Measurements from ENCODE around the gene SHC4.
"Not testable (repeated sequence)": the region's sequence is repeated elsewhere in the genome, so short reads cannot be mapped to it uniquely, and the experiment has no call there.

SHC4 gene

GRCh38 chr15:48883699-48884098 lies 80.0 kb downstream of the SHC4 start:
- no peak for DNase-seq (ENCODE audit: low spot score)

- DNase-seq (ENCODE audit: low spot score): no peak
Observed at GRCh38 chr15:48880070-48880634, 83.6 kb downstream of the SHC4 start.

GRCh38 chr15:48877630-48878595 lies 85.8 kb downstream of the SHC4 start, which contains the start of gene EID1:
Gene EID1, plus strand, starts transcription at chr15:48878134. Its CDS starts 43 bp downstream, at chr15:48878177.
- peak; percentile 97 for DNase-seq (ENCODE audit: low spot score)

- DNase-seq (ENCODE audit: low spot score): no peak
Observed at GRCh38 chr15:48876057-48876456, 87.7 kb downstream of the SHC4 start.

- DNase-seq (ENCODE audit: low spot score): no peak
Observed at GRCh38 chr15:48875241-48875960, 88.3 kb downstream of the SHC4 start.

GRCh38 chr15:48872632-48873031 lies 91.1 kb downstream of the SHC4 start:
- DNase-seq (ENCODE audit: low spot score): no peak

- no peak for DNase-seq (ENCODE audit: low spot score)
Observed at GRCh38 chr15:48871542-48871941, 92.2 kb downstream of the SHC4 start.

- no peak for DNase-seq (ENCODE audit: low spot score)
Observed at GRCh38 chr15:48869966-48870365, 93.8 kb downstream of the SHC4 start.

- peak; percentile 36 for DNase-seq (ENCODE audit: low spot score)
Observed at GRCh38 chr15:48868536-48868935, 95.2 kb downstream of the SHC4 start.

- no peak for DNase-seq (ENCODE audit: low spot score)
Observed at GRCh38 chr15:48868023-48868422, 95.7 kb downstream of the SHC4 start.

- DNase-seq (ENCODE audit: low spot score): peak; percentile 24
Observed at GRCh38 chr15:48866141-48866563, 97.6 kb downstream of the SHC4 start.

- peak; percentile 33 for DNase-seq (ENCODE audit: low spot score)
Observed at GRCh38 chr15:48865370-48866079, 98.2 kb downstream of the SHC4 start.

GRCh38 chr15:48862705-48863104 lies 101.0 kb downstream of the SHC4 start:
- DNase-seq (ENCODE audit: low spot score): no peak

GRCh38 chr15:48861813-48862431 lies 101.8 kb downstream of the SHC4 start:
- DNase-seq (ENCODE audit: low spot score): peak; percentile 66

GRCh38 chr15:48859426-48859825 lies 104.3 kb downstream of the SHC4 start:
- DNase-seq (ENCODE audit: low spot score): no peak

GRCh38 chr15:48858401-48858800 lies 105.3 kb downstream of the SHC4 start:
- DNase-seq (ENCODE audit: low spot score): no peak

- peak; percentile 30 for DNase-seq (ENCODE audit: low spot score)
Observed at GRCh38 chr15:48856942-48857341, 106.8 kb downstream of the SHC4 start.

GRCh38 chr15:48855501-48856440 lies 107.9 kb downstream of the SHC4 start:
- peak; percentile 59 for DNase-seq (ENCODE audit: low spot score)

GRCh38 chr15:48854434-48854833 lies 109.3 kb downstream of the SHC4 start:
- not testable (repeated sequence) for DNase-seq (ENCODE audit: low spot score)

GRCh38 chr15:48851956-48852355 lies 111.8 kb downstream of the SHC4 start:
- DNase-seq (ENCODE audit: low spot score): no peak

Data from AG20443 (cell line).